Esophagus muscularis mucosa (tissue), 4 donors: ENCODE data around the gene PDE6H. TPM values are rescaled to one million over a fixed set of nuclear protein-coding genes. Genes with fewer than 3 reads are reported as not detected.

Source experiments
- DNase-seq: peaks from one replicate; pipeline ENCODE4 v3.0.0-alpha.2; 2017; ENCODE audit errors: extremely low spot score
- H3K27ac ChIP-seq, 4 donors: fragments of 200-600 bp; sonication (generic); replicated peaks in 1 of 4; 1 replicate in 3 of 4; 2 replicates in 1 of 4; pipeline ENCODE4 v1.5.1; 2016 to 2019; ENCODE audit warnings: mild to moderate bottlenecking in 1 of 4
- H3K27me3 ChIP-seq, 4 donors: fragments of 200-600 bp; sonication (generic); one replicate each; pipeline versions ENCODE4 v1.5.1 to v1.6.0; 2016 to 2019
- H3K36me3 ChIP-seq, 4 donors: fragments of 200-600 bp; sonication (generic); one replicate each; pipeline ENCODE4 v1.5.1; 2016 to 2019
- H3K4me1 ChIP-seq, 4 donors: fragments of 200-600 bp; sonication (generic); one replicate each; pipeline ENCODE4 v1.5.1; 2016 to 2019
- H3K4me3 ChIP-seq, 4 donors: fragments of 200-600 bp; sonication (generic); 1 replicate in 2 of 4; 2 replicates in 2 of 4; pipeline ENCODE4 v1.5.1; 2016 to 2019; ENCODE audit warnings: mild to moderate bottlenecking in 4 of 4, moderate library complexity in 1 of 4
- H3K9me3 ChIP-seq, 4 donors: fragments of 200-600 bp; sonication (generic); 1 replicate in 3 of 4; 2 replicates in 1 of 4; pipeline ENCODE4 v1.5.1; 2016 to 2019
- CTCF ChIP-seq, 3 experiments: fragments of 200-600 bp in 2 of 3; fragments of 450-650 bp in 1 of 3; sonication (generic) in 2 of 3; IDR thresholded peaks; one replicate each; pipeline ENCODE4 v1.5.1; 2017 to 2019; ENCODE audit warnings: antibody characterized with exemption in 3 of 3, mild to moderate bottlenecking in 2 of 3, moderate library complexity in 1 of 3
- EP300 ChIP-seq: sonication (generic); formaldehyde crosslinking; IDR thresholded peaks from one replicate; pipeline ENCODE4 v1.6.1; 2017; ENCODE audit warnings: antibody characterized with exemption
- POLR2A ChIP-seq: fragments of 450-650 bp; IDR thresholded peaks from one replicate; pipeline ENCODE4 v1.6.1; 2017; ENCODE audit warnings: antibody characterized with exemption, moderate library complexity, mild to moderate bottlenecking, low read depth
- POLR2AphosphoS5 ChIP-seq, 2 donors: sonication (generic); formaldehyde crosslinking; IDR thresholded peaks; one replicate each; pipeline ENCODE4 v1.6.1; 2017; ENCODE audit warnings: antibody characterized with exemption in 2 of 2
- WGBS: methylation state at CpG from one replicate; pipeline ENCODE4 v1.1.5; 2018; 5-methylcytosine and 5-hydroxymethylcytosine counted together
- intact Hi-C: fragments of 100-400 bp; cut with DNase I; formaldehyde crosslinking; loops from one replicate; pipeline ENCODE4 v1.15.1; 2023
- total RNA-seq, 4 donors: library from RNA; depleted of rRNA; stranded (reverse); fragments of >200 nt; gene quantifications; one replicate each; pipeline versions ENCODE4 v1.1.0 to v1.2.1, GENCODE V29; 2016

The PDE6H gene
- total RNA-seq, 4 donors from 2014 or later: not detected

GRCh38 chr12:14992673-14993072, 19.8 kb downstream of the PDE6H start:
- TF ChIP-seq EP300 (no peak), CTCF (IDR thresholded peaks at IDR 0.05) (no peak), POLR2AphosphoS5 (IDR thresholded peaks at IDR 0.05) (no peak), POLR2A (no peak)
- Histone ChIP-seq H3K36me3 (no peaks in the 10 kb centered on the region), H3K4me3 (no peak overlapping the region), H3K27ac (no peak overlapping the region), H3K27me3 (no peaks in the 10 kb centered on the region), H3K9me3 (no peaks in the 10 kb centered on the region), H3K4me1 (peaks cover 6 to 29% (median 24%) of the 10 kb centered on the region in 4 donors)
- intact Hi-C loops: loop anchor here (5.0 kb wide), 1 partner anchor 60 kb away; no protein-coding TSS in a partner anchor
- 96% methylated on average over 3 of the region's 3 CpGs for WGBS
- DNase-seq: no peak

- no peaks in the 10 kb centered on the region for H3K36me3 ChIP-seq
- no peaks in the 10 kb centered on the region for H3K27me3 ChIP-seq
- intact Hi-C loops: loop anchor here (5.0 kb wide), 1 partner anchor 61 kb away; no protein-coding TSS in a partner anchor
- no peak for DNase-seq
- no peak overlapping the region for H3K27ac ChIP-seq
- no peak for TF ChIP-seq POLR2AphosphoS5 (IDR thresholded peaks at IDR 0.05)
- no peak for TF ChIP-seq CTCF (IDR thresholded peaks at IDR 0.05)
- TF ChIP-seq EP300: no peak
- TF ChIP-seq POLR2A: no peak
- H3K4me1 ChIP-seq: peaks cover 6 to 29% (median 24%) of the 10 kb centered on the region in 4 donors
- WGBS: 66% methylated on average over 5 of the region's 5 CpGs
- no peaks in the 10 kb centered on the region for H3K9me3 ChIP-seq
- no peak overlapping the region for H3K4me3 ChIP-seq
Measured at GRCh38 chr12:14993117-14993516, 20.3 kb downstream of the PDE6H start.

DNA sequence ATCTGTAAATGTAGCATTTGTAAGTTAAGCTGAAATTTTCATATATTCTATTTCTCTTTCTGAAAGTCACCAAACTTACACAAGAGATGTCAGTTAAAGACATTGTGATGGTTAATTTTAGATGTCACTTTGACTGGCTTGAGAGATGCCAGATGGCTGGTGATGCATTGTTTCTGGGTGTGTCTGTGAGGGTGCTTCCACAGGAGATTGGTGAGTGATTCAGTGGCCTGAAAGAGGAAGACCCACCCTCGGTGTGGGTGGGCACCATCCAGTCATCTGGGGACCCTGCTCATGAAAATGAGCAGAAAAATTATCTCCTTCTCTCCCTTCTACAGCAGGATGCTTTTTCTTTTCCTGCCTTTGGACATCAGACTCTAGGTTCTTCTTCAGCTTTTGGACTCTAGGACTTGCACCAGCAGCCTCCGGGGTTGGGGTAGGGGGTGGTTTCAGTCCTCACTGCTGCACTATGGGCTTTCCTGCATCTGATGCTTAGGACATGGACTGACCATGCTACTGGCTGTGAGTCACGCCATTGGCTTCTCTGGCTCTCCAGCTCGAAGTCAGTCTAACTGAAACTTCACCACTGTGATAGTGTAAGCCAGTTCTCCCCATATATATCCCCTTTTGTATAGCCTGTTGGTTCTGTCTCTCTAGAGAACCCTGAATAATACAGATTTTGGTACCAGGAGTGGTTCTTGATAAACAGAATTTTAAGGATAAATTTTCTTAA, 20.9 kb downstream of the PDE6H start:
- Histone ChIP-seq H3K4me1 (peaks cover 6 to 30% (median 26%) of the 10 kb centered on the region in 4 donors), H3K27me3 (no peaks in the 10 kb centered on the region), H3K27ac (peak overlapping the region; percentile 47 to 68 (median 56)), H3K4me3 (no peak overlapping the region), H3K36me3 (no peaks in the 10 kb centered on the region), H3K9me3 (no peaks in the 10 kb centered on the region)
- no peak for TF ChIP-seq CTCF (IDR thresholded peaks at IDR 0.05)
- no peak for TF ChIP-seq EP300
- no peak for TF ChIP-seq POLR2AphosphoS5 (IDR thresholded peaks at IDR 0.05)
- TF ChIP-seq POLR2A: no peak
- 66% methylated on average over 4 of the region's 4 CpGs for WGBS
- no peak for DNase-seq
- intact Hi-C loops: loop anchor here (5.0 kb wide), 1 partner anchor 61 kb away; no protein-coding TSS in a partner anchor

DNA sequence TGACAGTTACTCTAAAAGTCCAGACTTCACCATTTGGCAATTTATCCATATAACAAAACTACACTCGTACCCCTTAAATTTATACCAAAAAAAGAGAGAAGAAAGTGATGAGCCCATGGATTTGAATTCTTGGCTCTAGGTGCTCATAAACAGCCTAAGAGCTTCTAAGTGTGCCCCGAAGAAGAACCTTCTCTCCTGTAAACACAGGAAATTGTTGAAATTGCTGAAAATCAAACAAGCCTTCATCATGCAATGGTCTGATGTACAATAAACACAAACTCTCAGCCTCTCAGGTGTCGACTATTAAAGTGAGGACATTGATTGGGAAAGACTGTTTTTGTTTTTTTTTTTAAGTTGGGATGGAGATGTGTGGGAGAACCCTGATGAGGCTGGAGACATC, 21.8 kb downstream of the PDE6H start:
- 36% methylated on average over 3 of the region's 3 CpGs for WGBS
- Histone ChIP-seq H3K9me3 (no peaks in the 10 kb centered on the region), H3K27me3 (no peaks in the 10 kb centered on the region), H3K27ac (peak overlapping the region; percentile 47 to 68 (median 56)), H3K4me3 (no peak overlapping the region), H3K36me3 (no peaks in the 10 kb centered on the region), H3K4me1 (peaks cover 6 to 36% (median 28%) of the 10 kb centered on the region in 4 donors)
- DNase-seq: no peak
- TF ChIP-seq POLR2A (no peak), CTCF (IDR thresholded peaks at IDR 0.05) (no peak), POLR2AphosphoS5 (IDR thresholded peaks at IDR 0.05) (no peak), EP300 (no peak)
- intact Hi-C loops: loop anchor here (5.0 kb wide), 3 partner anchors 42 to 362 kb away; no protein-coding TSS in a partner anchor
